Stimulated activated naive CD8-positive, alpha-beta T cell treated with anti-CD3 and anti-CD28 coated beads, Interleukin-15, Interleukin-2, amounts not matched to agents 100 U/mL and 50 U/mL, for 24 hours (primary cell): Measurements from ENCODE around the gene SARNP.
"Not testable (repeated sequence)": the region's sequence is repeated elsewhere in the genome, so short reads cannot be mapped to it uniquely, and the experiment has no call there.

Experiments used
- ATAC-seq: fragments of 150-1000 bp; cut with Tn5 transposase; one replicate; pipeline ENCODE4 v1.10.0; 2021
- DNase-seq: peaks from one replicate; pipeline ENCODE4 v3.0.0; 2021

SARNP gene, protein sequence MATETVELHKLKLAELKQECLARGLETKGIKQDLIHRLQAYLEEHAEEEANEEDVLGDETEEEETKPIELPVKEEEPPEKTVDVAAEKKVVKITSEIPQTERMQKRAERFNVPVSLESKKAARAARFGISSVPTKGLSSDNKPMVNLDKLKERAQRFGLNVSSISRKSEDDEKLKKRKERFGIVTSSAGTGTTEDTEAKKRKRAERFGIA

DNA sequence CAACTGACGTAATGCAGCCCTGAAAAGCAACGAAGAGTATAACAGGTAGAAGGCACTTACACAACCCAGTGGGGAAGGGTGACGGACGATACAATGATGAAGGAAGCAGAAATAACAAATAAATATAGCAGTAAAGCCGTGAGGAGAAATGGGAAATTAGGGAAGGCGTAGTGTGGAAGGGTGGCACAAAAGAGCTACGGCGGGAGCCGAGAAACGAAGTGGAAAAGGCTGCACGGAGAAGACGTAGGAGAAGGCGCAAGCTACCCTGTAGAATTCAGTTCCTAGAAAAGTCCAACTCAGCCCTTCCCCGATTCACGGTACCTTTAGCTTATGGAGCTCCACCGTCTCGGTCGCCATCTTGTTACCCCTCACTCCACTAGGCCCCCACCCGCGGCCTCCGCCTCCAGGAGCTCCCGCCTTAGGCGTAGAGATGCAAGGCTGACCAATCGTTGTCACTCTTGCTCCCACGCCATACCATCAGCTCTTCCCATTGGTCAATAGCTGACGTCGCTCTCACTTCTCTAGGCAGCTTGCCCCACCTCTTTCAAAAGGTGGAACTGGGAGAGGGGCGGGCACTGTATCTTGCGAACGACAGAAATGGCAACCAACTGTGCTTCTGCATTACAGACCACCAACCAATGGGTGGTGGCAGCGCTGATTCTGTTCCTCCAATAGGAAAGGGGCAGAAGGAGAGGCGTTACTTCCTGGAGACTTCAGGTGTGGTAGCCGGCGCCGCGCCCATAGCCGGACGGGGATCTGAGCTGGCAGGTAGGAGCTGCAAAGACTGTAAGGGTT is at the start of gene SARNP, which contains the start of gene ORMDL2:
Gene SARNP (minus strand): TSS at position 380 of the 795 bp plus-strand sequence. CDS start 23 bp downstream, at position 357.
Gene ORMDL2 (plus strand): TSS at position 697 of the 795 bp plus-strand sequence. CDS start 959 bp downstream, outside the sequence.
- peak; percentile 94 for DNase-seq
- peak; percentile 97 for ATAC-seq

DNA sequence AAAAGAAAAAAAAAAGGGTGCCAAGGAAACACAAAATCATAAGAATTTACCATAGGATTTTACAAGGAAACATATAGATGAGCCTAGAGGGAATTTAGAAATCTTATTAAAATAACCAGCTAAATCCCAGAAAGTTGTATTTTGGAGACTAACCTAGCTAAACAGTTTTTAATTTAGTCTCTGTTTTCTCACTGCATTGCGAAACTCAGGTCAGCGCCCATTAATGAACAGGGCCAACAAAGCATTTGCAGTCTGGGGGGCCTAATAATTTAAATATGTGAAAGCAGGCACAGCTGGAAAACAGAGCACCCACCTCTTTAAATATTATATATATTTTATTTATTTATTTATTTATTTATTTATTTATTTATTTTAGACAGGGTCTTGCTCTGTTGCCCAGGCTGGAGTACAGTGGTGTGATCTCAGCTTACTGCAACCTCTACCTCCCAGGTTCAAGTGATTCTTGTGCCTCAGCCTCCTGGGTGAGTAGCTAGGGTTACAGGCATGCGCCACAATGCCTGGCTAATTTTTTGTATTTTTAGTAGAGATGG is 49.0 kb upstream of the SARNP start:
- not testable (repeated sequence) for DNase-seq, ATAC-seq

DNA sequence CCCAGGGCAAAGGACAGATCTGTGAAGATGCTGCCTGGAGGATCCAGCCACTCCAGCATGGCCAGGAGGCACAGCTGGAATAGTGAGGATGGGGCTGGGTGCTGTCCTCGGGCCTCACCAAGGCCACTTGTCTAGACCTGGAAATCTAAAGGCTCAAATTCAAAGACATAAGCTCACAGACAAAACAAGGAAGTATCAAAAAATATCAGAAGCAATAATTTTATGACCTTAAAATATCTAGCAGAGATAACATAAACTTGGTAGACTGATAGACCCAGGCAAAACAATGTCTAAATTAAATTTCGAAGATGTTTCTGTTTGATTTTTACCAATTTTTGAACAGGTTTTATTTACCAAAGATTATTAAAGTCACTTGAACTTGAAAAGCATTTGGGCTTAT is 47.8 kb upstream of the SARNP start:
- ATAC-seq (no peak), DNase-seq (no peak)

DNA sequence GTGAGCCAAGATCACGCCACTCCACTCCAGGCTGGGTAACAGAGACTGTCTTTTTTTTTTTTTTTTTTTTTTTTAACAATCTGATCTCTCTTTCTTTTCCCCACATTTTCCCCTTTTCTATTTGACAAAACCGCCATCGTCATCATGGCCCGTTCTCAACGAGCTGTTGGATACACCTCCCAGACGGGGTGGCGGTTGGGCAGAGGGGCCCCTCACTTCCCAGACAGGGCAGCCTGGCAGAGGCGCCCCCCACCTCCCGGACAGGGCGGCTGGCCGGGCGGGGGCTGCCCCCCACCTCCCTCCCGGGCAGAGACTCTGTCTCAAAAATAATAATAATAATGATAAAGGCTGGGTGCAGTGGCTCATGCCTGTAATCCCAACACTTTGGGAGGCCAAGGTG is 45.4 kb upstream of the SARNP start:
- not testable (repeated sequence) for ATAC-seq, DNase-seq

DNA sequence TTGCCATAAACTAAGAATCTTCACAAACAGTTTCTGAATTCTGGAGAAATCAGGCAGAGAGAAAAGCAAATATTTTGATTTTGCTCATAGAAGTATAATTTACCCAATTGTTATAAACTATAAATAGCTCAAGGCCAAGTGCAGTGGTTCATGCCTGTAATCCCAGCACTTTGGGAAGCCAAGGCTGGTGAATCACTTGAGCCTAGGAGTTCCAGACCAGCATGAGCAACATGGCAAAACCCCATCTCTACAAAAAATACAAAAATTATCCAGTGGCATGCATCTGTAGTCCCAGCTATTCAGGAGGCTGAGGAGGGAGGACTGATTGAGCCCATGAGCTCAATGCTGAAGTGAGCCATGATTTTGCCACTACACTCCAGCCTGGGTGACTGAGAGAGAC is 44.8 kb upstream of the SARNP start:
- ATAC-seq = no peak

DNA sequence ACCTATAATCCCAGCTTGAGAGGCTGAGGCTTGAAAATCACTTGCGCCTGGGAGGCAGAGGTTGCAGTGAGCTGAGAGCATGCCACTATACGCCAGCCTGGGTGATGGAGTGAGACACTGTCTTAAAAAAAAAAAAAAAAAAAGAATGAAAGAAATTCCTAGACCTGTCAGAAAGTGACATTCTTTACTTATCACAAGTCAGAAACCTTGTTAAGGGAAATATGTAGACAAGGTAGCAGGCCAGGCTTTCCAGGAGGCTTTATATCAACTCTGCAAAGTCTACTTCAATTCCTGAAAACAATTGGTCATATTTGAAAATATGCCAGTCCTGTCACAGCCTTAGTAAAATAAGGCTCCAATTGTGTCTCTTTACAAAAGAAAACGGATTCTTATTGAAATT is 44.3 kb upstream of the SARNP start:
- no peak for ATAC-seq
- no peak for DNase-seq

More for the DNA sequence above, 44.8 kb upstream of the SARNP start:
- no peak for DNase-seq

DNA sequence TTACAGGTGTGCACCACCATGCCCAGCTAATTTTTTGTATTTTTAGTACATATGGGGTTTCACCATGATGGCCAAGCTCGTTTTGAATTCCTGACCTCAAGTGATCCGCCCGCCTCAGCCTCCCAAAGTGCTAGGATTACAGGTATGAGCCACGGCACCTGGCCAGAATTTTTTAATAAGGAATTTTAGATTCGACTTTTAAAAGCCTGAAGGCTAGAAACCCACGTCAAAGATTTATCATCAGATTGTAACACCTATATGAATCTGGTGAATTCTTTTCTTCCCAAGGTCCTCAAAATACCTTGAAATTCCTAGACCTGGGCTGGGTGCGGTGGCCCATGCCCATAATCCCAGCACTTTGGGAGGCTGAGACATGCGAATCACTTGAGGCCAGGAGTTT is 43.9 kb upstream of the SARNP start:
- DNase-seq (no peak), ATAC-seq (no peak)

DNA sequence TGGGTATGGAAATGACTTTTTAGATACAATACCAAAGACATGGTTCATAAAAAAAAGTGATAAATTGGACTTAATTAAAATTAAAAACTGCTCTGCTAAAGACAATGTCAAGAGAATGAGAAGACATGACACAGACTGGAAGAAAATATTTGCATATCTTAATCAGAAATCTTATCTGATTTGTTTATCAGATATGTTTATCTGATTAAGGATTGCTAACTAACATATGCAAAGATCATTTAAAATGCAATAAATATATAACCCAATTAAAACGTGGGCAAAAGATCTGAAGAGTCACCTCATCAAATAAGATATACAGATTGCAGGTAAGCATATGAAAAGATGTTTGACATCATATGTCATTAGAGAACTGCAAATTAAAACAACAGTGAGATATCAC is 35.2 kb upstream of the SARNP start:
- no peak for DNase-seq
- no peak for ATAC-seq

DNA sequence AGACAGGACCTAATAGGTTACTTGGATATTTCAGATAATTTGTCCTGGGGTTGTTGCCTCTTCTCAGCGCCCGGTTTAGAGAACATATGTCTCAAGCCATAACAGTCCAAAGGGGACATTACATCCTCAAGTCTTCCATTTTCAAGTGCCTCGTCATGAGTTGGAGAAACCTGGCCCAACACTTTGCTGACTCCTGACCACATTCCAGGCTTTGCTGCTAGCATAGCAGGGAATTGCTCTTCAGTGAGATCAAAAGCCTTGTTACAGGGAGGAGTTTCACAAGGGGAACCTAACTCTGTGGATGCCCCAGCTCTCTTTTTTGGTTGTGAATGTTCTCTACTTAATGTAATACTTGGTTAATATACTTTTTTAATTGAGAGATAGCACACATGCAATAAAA is 33.4 kb upstream of the SARNP start:
- no peak for DNase-seq
- ATAC-seq = no peak

DNA sequence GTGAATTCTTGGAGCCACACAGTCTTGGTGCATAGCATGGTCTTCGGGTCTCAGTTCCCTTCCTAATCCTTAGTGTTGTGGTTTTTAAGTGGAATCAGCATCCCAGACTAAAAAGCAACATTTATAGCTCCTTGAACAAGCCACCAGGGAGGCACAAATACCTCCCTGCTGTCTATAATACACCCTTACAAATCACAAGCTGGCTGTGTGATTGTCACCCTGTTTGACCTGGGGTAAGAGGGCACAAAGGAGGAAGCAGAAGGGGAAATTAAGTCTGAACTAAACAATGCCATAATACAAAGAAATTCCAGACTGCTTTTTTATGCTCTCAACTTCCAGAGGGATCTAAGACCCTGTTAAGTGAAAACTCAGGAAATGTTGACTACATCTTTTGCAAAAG is 32.9 kb upstream of the SARNP start:
- DNase-seq = no peak

DNA sequence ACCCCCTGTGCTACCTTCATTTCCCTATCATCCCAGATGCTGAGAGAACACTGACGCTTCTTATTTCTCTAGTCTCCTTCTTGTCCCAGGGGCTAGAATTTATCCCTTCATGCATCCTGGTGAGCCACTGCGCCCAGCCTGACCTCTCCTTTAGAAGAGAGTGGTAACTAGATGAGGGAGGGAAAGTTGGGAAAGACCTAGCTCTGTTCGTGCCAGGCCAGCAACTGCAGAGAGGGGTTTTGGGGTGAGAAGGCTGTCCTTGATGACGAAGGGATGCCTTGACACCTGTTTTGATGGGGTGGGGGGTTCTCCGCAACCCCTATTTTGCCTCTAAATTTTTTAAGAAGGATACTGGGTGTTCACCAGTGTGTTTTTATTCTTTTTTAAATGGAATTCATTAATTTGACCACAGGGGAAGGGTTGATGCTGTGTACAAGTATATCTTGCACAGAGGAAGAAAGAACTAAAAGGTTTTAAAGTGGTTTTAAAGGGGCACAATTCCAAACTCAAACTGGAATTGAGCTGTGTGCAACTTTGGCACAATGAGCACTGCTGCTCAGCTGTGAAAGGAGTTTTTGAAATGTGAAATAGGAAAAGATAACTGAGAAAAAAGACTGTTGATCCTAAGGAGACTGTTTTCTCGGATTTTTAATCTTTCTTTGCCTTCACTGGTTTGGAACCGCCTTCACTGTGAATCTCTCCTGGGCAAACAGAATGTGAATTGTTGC is 32.3 kb upstream of the SARNP start:
- no peak for DNase-seq
- ATAC-seq = no peak

More for the DNA sequence above, 32.9 kb upstream of the SARNP start:
- ATAC-seq = no peak

DNA sequence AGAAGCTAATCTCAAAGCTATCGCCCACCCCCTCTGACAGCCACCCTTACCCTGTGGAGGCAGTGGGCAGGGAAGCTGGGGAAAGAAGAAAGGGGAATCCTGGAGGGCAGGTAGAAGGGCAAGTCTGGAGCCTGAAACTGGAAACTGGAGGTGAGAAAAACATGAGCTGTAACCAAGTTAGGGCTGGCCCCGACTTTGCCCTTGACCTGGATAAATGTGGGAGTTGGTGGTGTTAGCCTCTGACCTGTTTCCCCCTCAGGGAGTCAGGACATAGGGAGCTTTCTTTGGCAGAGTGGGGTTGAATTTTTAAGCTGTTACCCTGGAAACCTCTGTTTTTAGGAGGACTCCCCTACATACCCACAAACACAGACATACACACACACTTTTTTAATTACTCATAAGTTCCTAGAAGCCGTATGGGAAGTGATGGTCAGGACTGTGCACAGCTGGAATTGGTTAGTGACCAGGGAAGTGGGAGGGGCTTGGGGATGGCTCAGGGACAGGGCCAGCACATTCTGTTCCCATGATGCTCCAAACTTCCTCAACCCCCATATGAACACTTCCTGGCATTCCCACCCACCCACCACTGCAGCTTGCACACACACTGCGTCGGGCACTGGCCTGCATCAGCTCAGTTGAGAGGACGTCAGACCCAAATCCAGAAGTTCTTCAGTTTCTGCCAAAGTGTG is 30.2 kb upstream of the SARNP start:
- peak; percentile 48 for DNase-seq
- ATAC-seq = peak; percentile 76

DNA sequence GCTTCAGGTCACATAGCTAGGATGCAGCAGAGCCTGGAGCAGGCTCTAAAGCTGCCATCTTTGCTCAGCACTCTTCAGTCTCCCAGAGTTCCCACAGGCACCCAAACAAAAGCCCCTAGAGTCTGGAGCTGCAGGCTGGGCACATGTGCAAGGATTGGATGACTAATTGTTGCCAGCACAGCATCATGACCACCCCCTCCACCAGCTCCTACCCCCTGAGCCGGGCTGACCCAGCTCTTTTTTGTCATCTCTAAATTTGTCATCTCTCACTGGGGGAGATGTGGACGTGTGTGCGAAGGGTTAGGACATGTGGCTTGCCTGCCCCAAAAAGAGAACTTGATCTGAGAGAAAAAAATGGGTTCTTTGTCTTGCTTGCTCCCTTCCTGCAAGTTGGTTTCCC is 29.5 kb upstream of the SARNP start:
- peak; percentile 58 for DNase-seq
- ATAC-seq = peak; percentile 78

DNA sequence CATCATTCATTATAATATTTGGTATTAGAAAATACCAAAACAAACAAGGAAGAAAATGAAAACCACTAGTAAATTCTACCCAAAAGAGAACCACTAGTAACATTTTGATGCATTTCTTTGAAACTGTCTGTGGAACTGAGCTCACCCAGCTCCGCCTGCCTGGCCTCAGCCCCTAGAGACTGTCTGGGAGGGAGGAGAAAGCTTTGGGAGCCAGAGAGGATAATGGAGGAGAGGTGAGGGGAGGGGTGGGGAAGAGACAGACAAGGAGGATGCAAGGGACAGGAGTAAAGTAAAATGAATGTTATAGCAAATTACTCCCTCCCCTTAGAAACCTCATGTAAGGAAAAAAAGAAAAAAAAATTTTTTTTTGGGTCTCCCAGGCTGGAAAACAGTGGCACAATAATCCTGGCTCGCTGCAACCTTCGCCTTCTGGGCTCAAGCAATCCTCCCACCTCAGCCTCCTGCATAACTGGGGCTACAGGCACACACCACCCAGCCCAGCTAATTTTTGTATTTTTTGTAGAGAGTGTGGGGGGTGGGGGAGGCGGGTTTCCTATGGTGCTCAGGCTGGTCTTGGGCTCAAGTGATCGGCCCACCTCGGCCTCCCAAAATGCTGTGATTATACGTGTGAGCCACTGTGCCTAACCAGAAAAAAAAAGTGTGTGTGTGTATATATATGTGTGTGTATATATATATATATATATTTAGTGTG is 28.4 kb upstream of the SARNP start:
- ATAC-seq (no peak), DNase-seq (no peak)

DNA sequence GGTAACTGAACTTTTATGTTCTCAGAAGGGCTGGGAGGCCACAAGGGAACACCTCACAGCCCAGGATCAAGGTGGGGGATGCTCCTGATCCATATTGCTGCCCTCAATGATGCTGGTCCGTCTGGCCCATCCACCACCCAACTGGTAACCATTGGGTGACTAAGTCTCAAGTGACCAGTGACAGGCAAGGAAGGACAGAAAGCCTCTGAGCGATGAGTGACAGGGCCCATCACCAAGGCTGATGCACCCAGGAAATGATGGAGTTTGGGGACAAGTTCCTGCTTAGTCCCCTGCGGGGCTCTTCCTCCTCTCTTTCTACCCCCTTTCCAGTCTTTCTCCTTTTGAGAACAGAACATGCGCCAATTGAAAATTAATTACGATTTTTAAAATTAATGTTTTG is 27.8 kb upstream of the SARNP start:
- ATAC-seq (no peak), DNase-seq (no peak)

DNA sequence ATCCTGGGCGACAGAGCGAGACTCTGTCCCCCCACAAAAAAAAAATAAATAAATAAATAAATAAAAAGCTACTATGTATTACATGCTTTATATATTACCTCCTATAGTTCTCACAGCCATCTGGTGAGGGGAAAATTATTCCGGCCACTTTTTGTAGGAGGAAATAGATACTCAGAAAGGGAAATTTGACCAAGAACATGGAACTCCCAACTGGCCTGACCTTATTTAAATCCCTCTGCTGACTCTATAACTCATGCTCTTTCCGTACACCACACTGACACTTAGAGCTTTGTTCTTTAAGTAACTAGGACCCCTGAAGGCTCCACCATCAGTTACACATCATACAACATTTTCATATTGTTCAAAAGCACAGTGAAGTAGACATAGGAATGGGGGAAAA is 27.4 kb upstream of the SARNP start:
- DNase-seq (no peak), ATAC-seq (no peak)

DNA sequence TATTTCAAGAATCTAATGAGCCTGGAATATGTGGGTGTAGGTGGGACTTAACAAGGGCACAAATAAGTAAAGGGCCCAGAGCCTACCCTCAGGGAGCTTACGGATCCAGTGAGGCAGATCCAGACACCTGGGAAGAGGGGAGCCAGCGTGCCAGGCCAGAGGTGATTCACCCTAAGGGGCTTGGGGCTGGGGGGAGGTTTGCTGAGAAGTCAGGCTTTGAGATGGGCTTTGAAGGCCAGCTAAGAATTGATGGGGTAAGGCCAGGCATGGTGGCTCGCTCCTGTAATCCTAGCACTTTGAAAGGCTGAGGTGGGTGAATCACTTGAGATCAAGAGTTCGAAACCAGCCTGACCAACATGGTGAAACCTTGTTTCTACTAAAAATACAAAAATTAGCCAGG is 25.9 kb upstream of the SARNP start:
- no peak for ATAC-seq
- DNase-seq = no peak

DNA sequence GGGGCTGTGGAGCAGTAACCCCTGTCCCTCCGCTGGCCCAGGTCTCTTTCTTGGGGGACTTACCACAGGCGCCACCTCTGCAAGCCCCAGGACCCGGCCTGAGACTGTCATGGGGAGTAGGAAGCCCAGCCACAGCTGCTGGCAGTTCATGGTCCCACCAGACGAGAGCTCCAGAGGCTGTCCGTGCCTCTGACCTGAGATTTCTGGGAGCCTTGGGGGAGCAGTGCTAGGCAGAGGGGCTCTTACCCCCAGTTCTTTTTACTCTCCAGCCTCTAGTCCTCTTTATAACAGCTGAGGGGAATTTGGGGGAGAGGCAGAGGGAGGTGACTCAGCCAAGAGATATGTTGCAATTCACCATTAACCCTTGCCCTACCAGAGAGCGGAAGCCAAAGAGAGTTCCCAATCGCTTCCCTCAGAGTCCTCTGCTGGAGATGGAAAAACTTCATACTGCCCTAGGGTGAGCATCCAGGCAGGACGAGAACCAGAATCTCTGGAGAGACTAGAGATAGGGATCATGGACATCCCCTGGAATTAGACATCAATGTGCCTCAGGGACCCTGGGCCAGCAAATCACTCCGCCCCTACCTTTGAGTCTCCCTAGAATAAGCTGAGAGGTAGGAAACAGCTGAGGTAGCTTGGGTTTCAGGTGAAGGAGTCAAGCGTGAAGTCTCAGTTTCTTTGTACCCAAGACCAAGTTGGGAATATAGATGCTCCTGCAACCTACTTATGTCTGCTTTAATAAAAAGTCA is 25.3 kb upstream of the SARNP start, which contains the start of gene MMP19:
Gene MMP19 (minus strand): TSS at position 256 of the 749 bp plus-strand sequence. CDS start 106 bp downstream, at position 150.
- DNase-seq (no peak), ATAC-seq (no peak)

DNA sequence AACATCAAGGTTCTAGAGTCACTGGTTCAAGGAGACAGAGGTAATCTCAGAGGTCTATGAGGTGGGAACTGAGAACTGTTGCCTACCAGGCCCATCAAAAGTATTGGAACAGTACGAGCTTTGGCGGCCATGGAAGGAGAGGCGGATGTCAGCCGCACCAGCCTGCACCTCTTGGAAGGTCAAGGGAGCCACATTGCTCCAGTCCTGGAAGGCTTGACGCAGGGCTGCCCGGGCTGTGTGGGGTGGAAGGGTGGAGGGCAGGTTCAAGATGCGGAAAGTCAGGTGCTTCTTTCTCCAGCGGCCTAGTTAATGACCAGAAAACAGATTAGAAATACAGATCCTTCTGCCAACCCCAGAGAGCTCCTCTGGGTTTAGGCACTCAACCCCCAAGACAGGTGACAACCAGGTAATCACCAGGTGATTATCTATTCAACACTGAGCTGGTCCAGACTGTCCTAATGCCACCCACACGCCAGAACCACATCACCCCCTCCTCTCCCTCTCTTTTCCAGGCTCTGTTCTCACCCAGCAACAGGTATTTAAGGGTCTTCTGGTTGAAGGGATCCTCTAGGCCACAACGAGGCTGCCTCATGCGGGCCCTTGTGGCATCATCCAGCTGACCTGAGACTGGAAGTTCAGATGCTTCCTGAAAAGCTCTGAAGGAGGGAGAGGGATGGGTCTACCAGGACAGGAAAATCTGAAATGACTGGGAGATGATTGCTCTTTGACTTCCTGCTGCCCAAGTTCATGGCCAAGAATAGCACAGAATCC is 23.2 kb upstream of the SARNP start:
- DNase-seq = no peak
- ATAC-seq = no peak
